GM13977 (cell line): ENCODE data around the gene CADM1.

Experiments
- DNase-seq: peaks from one replicate; pipeline ENCODE4 v3.0.0; 2012; ENCODE audit warnings: low spot score
- in situ Hi-C: fragments of 300-500 bp; cut with MboI; formaldehyde crosslinking; loops from one replicate; pipeline ENCODE4 v1.12.0; 2022; ENCODE audit warnings: low sequenced_read_pairs, low pct_unique_long_range_greater_than_20kb, mixed read lengths, inconsistent platforms; ENCODE audit not compliant: unreplicated experiment
- TF ChIP-seq, protein P1 (sequence below): IDR thresholded peaks from 2 replicates; pipeline ENCODE4 v1.5.1; 2012; ENCODE audit warnings: mild to moderate bottlenecking, control low read depth; ENCODE audit not compliant: insufficient read depth; ENCODE audit errors: extremely low read depth, missing control alignments

CADM1 gene

GRCh38 chr11:115528225-115528624 is 24.0 kb upstream of the CADM1 start:
- DNase-seq, result no peak
- in situ Hi-C loops, result no loop called here
- TF ChIP-seq, protein P1, sequence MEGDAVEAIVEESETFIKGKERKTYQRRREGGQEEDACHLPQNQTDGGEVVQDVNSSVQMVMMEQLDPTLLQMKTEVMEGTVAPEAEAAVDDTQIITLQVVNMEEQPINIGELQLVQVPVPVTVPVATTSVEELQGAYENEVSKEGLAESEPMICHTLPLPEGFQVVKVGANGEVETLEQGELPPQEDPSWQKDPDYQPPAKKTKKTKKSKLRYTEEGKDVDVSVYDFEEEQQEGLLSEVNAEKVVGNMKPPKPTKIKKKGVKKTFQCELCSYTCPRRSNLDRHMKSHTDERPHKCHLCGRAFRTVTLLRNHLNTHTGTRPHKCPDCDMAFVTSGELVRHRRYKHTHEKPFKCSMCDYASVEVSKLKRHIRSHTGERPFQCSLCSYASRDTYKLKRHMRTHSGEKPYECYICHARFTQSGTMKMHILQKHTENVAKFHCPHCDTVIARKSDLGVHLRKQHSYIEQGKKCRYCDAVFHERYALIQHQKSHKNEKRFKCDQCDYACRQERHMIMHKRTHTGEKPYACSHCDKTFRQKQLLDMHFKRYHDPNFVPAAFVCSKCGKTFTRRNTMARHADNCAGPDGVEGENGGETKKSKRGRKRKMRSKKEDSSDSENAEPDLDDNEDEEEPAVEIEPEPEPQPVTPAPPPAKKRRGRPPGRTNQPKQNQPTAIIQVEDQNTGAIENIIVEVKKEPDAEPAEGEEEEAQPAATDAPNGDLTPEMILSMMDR, result no peak

DNA sequence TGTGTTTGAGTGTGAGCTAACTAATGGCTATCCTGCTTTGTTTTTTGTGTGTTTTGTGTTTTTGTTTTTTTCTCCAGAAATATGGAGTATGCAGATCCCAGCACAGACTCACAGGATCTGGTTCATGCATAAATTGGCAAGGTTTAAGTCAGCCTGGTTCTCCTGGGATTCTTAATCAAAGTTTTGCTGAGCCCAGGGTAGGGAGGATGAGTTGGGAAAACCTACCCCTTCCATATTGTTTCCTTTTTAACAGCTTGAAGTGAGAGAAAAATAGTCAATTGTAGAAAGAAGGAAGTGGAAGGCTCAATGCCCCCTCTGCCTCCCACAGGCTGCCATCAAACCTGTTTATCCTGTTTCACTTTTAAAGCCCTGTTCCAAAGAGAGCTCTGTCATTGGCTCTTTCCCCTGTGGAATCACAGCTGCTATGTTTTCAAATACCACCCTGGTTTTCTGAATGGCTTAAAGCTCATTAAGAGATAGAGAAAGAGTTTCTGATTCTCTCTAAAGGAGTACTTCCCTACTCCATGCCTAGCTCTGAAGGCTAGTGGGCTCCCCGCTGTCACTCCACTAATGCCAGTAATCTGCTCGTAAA is 23.4 kb upstream of the CADM1 start:
- TF ChIP-seq, protein P1, result no peak
- in situ Hi-C loops, result no loop called here
- DNase-seq, result no peak

GRCh38 chr11:115525531-115526006 is 21.4 kb upstream of the CADM1 start:
- TF ChIP-seq, protein P1, result no peak
- DNase-seq, result no peak
- in situ Hi-C loops, result no loop called here

DNA sequence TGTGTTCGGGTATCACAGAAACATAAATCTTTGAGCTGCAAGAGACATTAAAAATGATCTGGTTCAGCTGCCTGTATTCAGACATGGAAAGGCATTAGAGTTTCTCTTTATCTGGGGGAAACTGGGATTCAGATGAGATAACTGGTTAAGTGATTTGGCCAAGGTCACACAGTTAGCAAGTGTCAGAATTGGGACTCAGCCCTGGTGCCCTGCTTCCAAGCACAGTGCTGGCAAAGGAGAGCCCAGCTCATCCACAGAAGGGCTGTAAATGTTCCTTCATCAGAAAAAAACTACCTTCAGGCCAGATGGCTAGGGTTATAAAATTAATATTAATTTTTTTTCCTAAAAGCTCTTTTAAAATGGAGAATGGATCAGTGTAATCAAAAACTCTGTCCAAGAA is 20.4 kb upstream of the CADM1 start:
- DNase-seq, result no peak
- TF ChIP-seq, protein P1, result no peak
- in situ Hi-C loops, result no loop called here

DNA sequence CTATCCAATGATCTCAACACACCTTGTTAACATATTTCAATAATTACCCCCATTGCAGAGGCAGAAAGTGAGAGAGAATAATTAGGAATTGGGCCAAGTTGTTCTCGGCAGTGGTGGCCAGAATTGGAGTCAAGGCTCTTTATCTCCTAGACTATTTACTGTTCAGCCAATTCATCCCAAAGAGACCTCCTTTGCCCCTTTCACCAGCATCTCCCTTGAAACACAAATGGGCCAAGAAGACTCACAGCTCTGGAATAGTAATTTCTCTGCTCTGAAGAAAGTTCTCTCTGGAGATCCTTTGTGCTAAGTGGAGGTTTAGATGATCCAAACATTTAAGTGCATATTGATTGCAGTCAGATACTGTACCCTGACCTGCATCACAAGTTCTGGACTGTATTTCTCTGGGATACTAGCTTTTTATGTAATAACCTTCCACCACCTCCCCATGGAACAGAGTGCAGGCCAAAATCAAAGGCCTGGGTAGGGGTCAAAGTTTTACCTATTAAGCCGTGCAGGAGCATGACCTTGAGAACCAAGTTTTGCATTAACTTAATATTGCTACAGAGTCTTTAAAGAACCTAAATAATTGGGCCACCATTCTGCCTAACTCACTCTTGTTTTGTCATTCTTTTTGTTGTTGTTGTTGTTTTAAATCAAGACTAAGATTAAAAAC is 19.6 kb upstream of the CADM1 start:
- in situ Hi-C loops, result no loop called here
- no peak for DNase-seq

DNA sequence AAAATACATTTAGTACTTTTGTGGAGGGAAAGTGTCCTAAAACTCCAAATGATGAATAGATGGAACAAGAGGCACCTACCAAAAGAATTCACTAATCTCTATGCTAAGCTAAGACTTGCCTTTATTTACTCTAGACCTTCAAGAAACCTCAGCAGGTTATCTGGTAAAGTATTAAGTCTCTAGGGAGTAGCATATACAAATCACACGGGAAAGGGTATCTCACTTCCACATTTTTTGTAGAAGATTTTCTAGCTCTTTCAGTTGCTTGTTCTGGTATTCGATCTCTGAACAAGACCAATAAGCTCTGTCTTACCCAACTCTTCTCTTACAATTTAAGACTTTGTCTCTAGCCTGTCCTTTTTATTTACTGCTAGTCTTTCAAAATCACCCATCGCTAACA is 18.1 kb upstream of the CADM1 start:
- TF ChIP-seq, protein P1, result no peak
- no peak for DNase-seq
- in situ Hi-C loops, result no loop called here

More for the DNA sequence above, 19.6 kb upstream of the CADM1 start:
- TF ChIP-seq, protein P1, result no peak
